Measurements from ENCODE around the gene CD37. TPM values are rescaled to one million over a fixed set of nuclear protein-coding genes. Genes with fewer than 3 reads are reported as not detected.

CD37 gene
- total and polyA plus RNA-seq, 8 donors: 2.2 to 30.3 (median 6.3) TPM; not detected in 2

GRCh38 chr19:49362929-49363267 lies 27.7 kb downstream of the CD37 start:
- intact Hi-C loops (cut with DNase I; ENCODE audit: low total_unique reads): no loop called here
- Histone ChIP-seq H3K9me3 (peaks cover 0 to under 1% (median 0%) of the 10 kb centered on the region in 4 donors), H3K27me3 (peaks cover 0 to 33% (median 9%) of the 10 kb centered on the region in 3 donors), H3K27ac (peak overlapping the region; percentile 78 to 95 (median 94)), H3K4me1 (peaks cover 16 to 49% (median 33%) of the 10 kb centered on the region in 4 donors), H3K4me3 (peak overlapping the region; percentile 63 to 82 (median 76)), H3K36me3 (peaks cover 0 to 20% (median 18%) of the 10 kb centered on the region in 4 donors)
- peak; percentile 30 to 80 for DNase-seq
- WGBS, 5 donors: 0 to 1% (median 1%) methylated on average over 14 of the region's 14 CpGs
- TF ChIP-seq EP300 (IDR thresholded peaks at IDR 0.05) (no peak), POLR2AphosphoS5 (IDR thresholded peaks at IDR 0.05) (no peak), POLR2A (IDR thresholded peaks at IDR 0.05) (no peak)
- TF ChIP-seq, protein P1, sequence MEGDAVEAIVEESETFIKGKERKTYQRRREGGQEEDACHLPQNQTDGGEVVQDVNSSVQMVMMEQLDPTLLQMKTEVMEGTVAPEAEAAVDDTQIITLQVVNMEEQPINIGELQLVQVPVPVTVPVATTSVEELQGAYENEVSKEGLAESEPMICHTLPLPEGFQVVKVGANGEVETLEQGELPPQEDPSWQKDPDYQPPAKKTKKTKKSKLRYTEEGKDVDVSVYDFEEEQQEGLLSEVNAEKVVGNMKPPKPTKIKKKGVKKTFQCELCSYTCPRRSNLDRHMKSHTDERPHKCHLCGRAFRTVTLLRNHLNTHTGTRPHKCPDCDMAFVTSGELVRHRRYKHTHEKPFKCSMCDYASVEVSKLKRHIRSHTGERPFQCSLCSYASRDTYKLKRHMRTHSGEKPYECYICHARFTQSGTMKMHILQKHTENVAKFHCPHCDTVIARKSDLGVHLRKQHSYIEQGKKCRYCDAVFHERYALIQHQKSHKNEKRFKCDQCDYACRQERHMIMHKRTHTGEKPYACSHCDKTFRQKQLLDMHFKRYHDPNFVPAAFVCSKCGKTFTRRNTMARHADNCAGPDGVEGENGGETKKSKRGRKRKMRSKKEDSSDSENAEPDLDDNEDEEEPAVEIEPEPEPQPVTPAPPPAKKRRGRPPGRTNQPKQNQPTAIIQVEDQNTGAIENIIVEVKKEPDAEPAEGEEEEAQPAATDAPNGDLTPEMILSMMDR (IDR thresholded peaks at IDR 0.05): no peak

- peaks cover 0 to 14% (median 12%) of the 10 kb centered on the region in 4 donors for H3K36me3 ChIP-seq
- H3K27ac ChIP-seq: peak within 1 kb of the TSS; percentile 78 to 95 (median 94)
- WGBS, 5 donors: 2 to 3% (median 2%) methylated on average over 46 of the region's 46 CpGs
- intact Hi-C loops (cut with DNase I; ENCODE audit: low total_unique reads): no loop called here
- peaks cover 16 to 49% (median 33%) of the 10 kb centered on the region in 4 donors for H3K4me1 ChIP-seq
- peak; percentile 98 to 100 for DNase-seq
- peak within 1 kb of the TSS; percentile 63 to 82 (median 76) for H3K4me3 ChIP-seq
- H3K9me3 ChIP-seq: peaks cover 0 to 7% (median 1%) of the 10 kb centered on the region in 4 donors
- TF ChIP-seq POLR2AphosphoS5 (IDR thresholded peaks at IDR 0.05): peak; percentile 46 to 81 (median 57)
- TF ChIP-seq EP300 (IDR thresholded peaks at IDR 0.05): no peak
- TF ChIP-seq POLR2A (IDR thresholded peaks at IDR 0.05): no peak
- TF ChIP-seq, protein P1 (IDR thresholded peaks at IDR 0.05): peak in 2 of 7 experiments; percentile 12 to 23
- peaks cover 0 to 33% (median 9%) of the 10 kb centered on the region in 3 donors for H3K27me3 ChIP-seq
These were observed 28.3 kb downstream of the CD37 start, which contains the start of gene DKKL1 for GRCh38 chr19:49363268-49364082. DKKL1 (plus strand) TSS chr19:49363877; CDS start chr19:49363999, 122 bp downstream.

- intact Hi-C loops (cut with DNase I; ENCODE audit: low total_unique reads): no loop called here
- no peak for TF ChIP-seq POLR2AphosphoS5 (IDR thresholded peaks at IDR 0.05)
- no peak for TF ChIP-seq POLR2A (IDR thresholded peaks at IDR 0.05)
- no peak for TF ChIP-seq EP300 (IDR thresholded peaks at IDR 0.05)
- TF ChIP-seq, protein P1 (IDR thresholded peaks at IDR 0.05): no peak
- H3K27me3 ChIP-seq: peaks cover 0 to 33% (median 9%) of the 10 kb centered on the region in 3 donors
- 65 to 75% (median 70%) methylated on average over 25 to 27 of the region's 27 CpGs for WGBS, 5 donors
- peaks cover 16 to 49% (median 33%) of the 10 kb centered on the region in 4 donors for H3K4me1 ChIP-seq
- H3K9me3 ChIP-seq: peaks cover 2 to 14% (median 7%) of the 10 kb centered on the region in 4 donors
- peak overlapping the region; percentile 63 to 82 (median 76) for H3K4me3 ChIP-seq
- peaks cover 0 to 7% (median 5%) of the 10 kb centered on the region in 4 donors for H3K36me3 ChIP-seq
- DNase-seq: peak in 1 of 2 donors; percentile 29
- H3K27ac ChIP-seq: peak overlapping the region in 4 of 5 donors; percentile 36 to 94 (median 74)
These were observed 29.0 kb downstream of the CD37 start for GRCh38 chr19:49364083-49364737.

DNA sequence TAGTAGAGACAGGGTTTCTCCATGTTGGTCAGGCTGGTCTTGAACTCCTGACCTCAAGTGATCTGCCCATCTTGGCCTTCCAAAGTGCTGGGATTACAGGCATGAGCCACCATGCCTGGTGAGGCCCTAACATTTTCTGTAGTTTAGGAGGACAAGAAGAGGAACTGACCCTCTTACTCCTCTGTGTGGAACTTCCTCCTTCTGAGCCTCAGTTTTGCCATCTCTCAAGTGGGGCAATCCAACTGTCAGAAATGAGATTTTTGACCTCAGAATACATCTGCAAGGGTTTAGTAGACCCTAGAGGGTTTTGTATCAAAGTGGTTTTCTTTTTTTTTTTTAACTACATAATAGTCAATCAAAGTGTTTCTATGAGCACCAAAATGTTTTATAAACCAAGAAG lies 30.9 kb downstream of the CD37 start:
- H3K36me3 ChIP-seq: peaks cover 0 to 4% (median 0%) of the 10 kb centered on the region in 4 donors
- H3K27ac ChIP-seq: no peak overlapping the region
- peaks cover 6 to 25% (median 18%) of the 10 kb centered on the region in 4 donors for H3K9me3 ChIP-seq
- H3K4me1 ChIP-seq: peaks cover 16 to 32% (median 27%) of the 10 kb centered on the region in 4 donors
- no peak overlapping the region for H3K4me3 ChIP-seq
- TF ChIP-seq POLR2A (IDR thresholded peaks at IDR 0.05): no peak
- no peak for TF ChIP-seq EP300 (IDR thresholded peaks at IDR 0.05)
- TF ChIP-seq, protein P1 (IDR thresholded peaks at IDR 0.05): no peak
- DNase-seq: no peak
- intact Hi-C loops (cut with DNase I; ENCODE audit: low total_unique reads): no loop called here
- H3K27me3 ChIP-seq: peaks cover 0 to 32% (median 9%) of the 10 kb centered on the region in 3 donors
